Stimulated activated CD4-positive, alpha-beta T cell treated with anti-CD3 and anti-CD28 coated beads, Interleukin-4, amount 100 ng/mL, for 1 hour (primary cell): ENCODE measurements around the gene ATP1A2.

Experiments used
- DNase-seq: peaks from one replicate; pipeline ENCODE4 v3.0.0-alpha.2; 2020

ATP1A2 gene

GRCh38 chr1:160151303-160151702 lies 35.7 kb downstream of the ATP1A2 start, which contains the start of gene ATP1A4:
ATP1A4 (plus strand) TSS chr1:160151603; CDS start chr1:160152041, 438 bp downstream.
- no peak for DNase-seq

GRCh38 chr1:160154790-160155189 lies 39.2 kb downstream of the ATP1A2 start:
- DNase-seq: no peak

- DNase-seq: no peak
These were observed 40.8 kb downstream of the ATP1A2 start for GRCh38 chr1:160156361-160156760.

GRCh38 chr1:160157174-160157573 lies 41.6 kb downstream of the ATP1A2 start:
- no peak for DNase-seq

GRCh38 chr1:160158031-160158430 lies 42.5 kb downstream of the ATP1A2 start:
- DNase-seq: no peak

- DNase-seq: no peak
These were observed 43.0 kb downstream of the ATP1A2 start for GRCh38 chr1:160158534-160158933.

- no peak for DNase-seq
These were observed 44.3 kb downstream of the ATP1A2 start for GRCh38 chr1:160159846-160160245.

GRCh38 chr1:160161965-160162705 lies 46.6 kb downstream of the ATP1A2 start:
- no peak for DNase-seq

- DNase-seq: no peak
These were observed 47.4 kb downstream of the ATP1A2 start for GRCh38 chr1:160162931-160163330.

- DNase-seq: no peak
These were observed 48.1 kb downstream of the ATP1A2 start for GRCh38 chr1:160163615-160164014.

- DNase-seq: no peak
These were observed 48.6 kb downstream of the ATP1A2 start for GRCh38 chr1:160164121-160164520.

GRCh38 chr1:160166166-160166868 lies 50.8 kb downstream of the ATP1A2 start:
- no peak for DNase-seq

GRCh38 chr1:160167056-160167455 lies 51.5 kb downstream of the ATP1A2 start:
- DNase-seq: no peak

- DNase-seq: no peak
These were observed 52.0 kb downstream of the ATP1A2 start for GRCh38 chr1:160167580-160167979.

- no peak for DNase-seq
These were observed 52.5 kb downstream of the ATP1A2 start for GRCh38 chr1:160168016-160168415.

GRCh38 chr1:160168609-160169369 lies 53.2 kb downstream of the ATP1A2 start:
- no peak for DNase-seq

GRCh38 chr1:160169553-160170399 lies 54.2 kb downstream of the ATP1A2 start:
- no peak for DNase-seq

GRCh38 chr1:160171354-160171753 lies 55.8 kb downstream of the ATP1A2 start:
- no peak for DNase-seq

GRCh38 chr1:160171980-160172379 lies 56.4 kb downstream of the ATP1A2 start:
- no peak for DNase-seq

GRCh38 chr1:160177231-160177630 lies 61.7 kb downstream of the ATP1A2 start:
- no peak for DNase-seq

- DNase-seq: no peak
These were observed 62.1 kb downstream of the ATP1A2 start for GRCh38 chr1:160177667-160178066.

- no peak for DNase-seq
These were observed 63.2 kb downstream of the ATP1A2 start for GRCh38 chr1:160178731-160179130.

- no peak for DNase-seq
These were observed 63.8 kb downstream of the ATP1A2 start for GRCh38 chr1:160179336-160179735.
